RWPE2 (cell line): Measurements from ENCODE around the gene ARPC2.

Experiments
- ATAC-seq: fragments of 200-7000 bp; cut with Tn5 transposase; 3 replicates; pipeline ENCODE4 v1.9.1; 2021; ENCODE audit warnings: low read depth
- DNase-seq: peaks from one replicate; pipeline ENCODE4 v3.0.0-alpha.2; 2020; ENCODE audit warnings: low spot score
- H3K27ac ChIP-seq: fragments of 450-650 bp; 2 replicates; pipeline ENCODE4 v1.5.1; 2017; ENCODE audit warnings: mild to moderate bottlenecking; ENCODE audit not compliant: poor library complexity, severe bottlenecking
- H3K27me3 ChIP-seq: fragments of 250-450 bp; sonication (Bioruptor Pico); 2 replicates; pipeline ENCODE4 v1.5.1; 2021; ENCODE audit warnings: mild to moderate bottlenecking, moderate library complexity; ENCODE audit not compliant: insufficient read depth, poor library complexity, severe bottlenecking
- H3K36me3 ChIP-seq: fragments of 250-450 bp; sonication (Bioruptor Pico); 2 replicates; pipeline ENCODE4 v1.5.1; 2020; ENCODE audit warnings: low read depth, mild to moderate bottlenecking, moderate library complexity
- H3K4me1 ChIP-seq: fragments of 250-450 bp; sonication (Bioruptor Pico); 2 replicates; pipeline ENCODE4 v1.5.1; 2021; ENCODE audit warnings: mild to moderate bottlenecking, moderate library complexity; ENCODE audit not compliant: insufficient read depth, poor library complexity, severe bottlenecking
- H3K4me3 ChIP-seq: fragments of 250-450 bp; sonication (Bioruptor Pico); 2 replicates; pipeline ENCODE4 v1.5.1; 2021; ENCODE audit warnings: mild to moderate bottlenecking, moderate library complexity; ENCODE audit not compliant: severe bottlenecking
- H3K9me3 ChIP-seq: fragments of 250-450 bp; sonication (Bioruptor Pico); 2 replicates; pipeline ENCODE4 v1.5.1; 2021; ENCODE audit warnings: mild to moderate bottlenecking, moderate library complexity; ENCODE audit not compliant: severe bottlenecking
- CTCF ChIP-seq: fragments of 450-650 bp; IDR thresholded peaks from one replicate; pipeline ENCODE4 v1.5.1; 2017; ENCODE audit warnings: mild to moderate bottlenecking, moderate library complexity; ENCODE audit not compliant: poor library complexity, severe bottlenecking

Gene ARPC2

GRCh38 chr2:218278531-218279360 lies 61.8 kb downstream of the ARPC2 start:
- no peak for TF ChIP-seq CTCF
- no peak overlapping the region for H3K4me3 ChIP-seq
- H3K4me1 ChIP-seq, result peaks cover 24% of the 10 kb centered on the region
- DNase-seq (no peak), ATAC-seq (no peak)
- peaks cover 95% of the 10 kb centered on the region for H3K36me3 ChIP-seq
- no peak overlapping the region for H3K27ac ChIP-seq
- H3K27me3 ChIP-seq, result no peaks in the 10 kb centered on the region
- no peaks in the 10 kb centered on the region for H3K9me3 ChIP-seq

- Histone ChIP-seq H3K4me3 (no peak overlapping the region), H3K4me1 (peaks cover 40% of the 10 kb centered on the region), H3K36me3 (peaks cover 92% of the 10 kb centered on the region), H3K27me3 (no peaks in the 10 kb centered on the region), H3K9me3 (no peaks in the 10 kb centered on the region), H3K27ac (no peak overlapping the region)
- no peak for ATAC-seq
- DNase-seq, result no peak
- no peak for TF ChIP-seq CTCF
Observed at GRCh38 chr2:218280260-218280870, 63.4 kb downstream of the ARPC2 start.

- Histone ChIP-seq H3K27me3 (no peaks in the 10 kb centered on the region), H3K4me1 (peaks cover 51% of the 10 kb centered on the region), H3K36me3 (peaks cover 86% of the 10 kb centered on the region), H3K27ac (peak overlapping the region; percentile 95), H3K9me3 (no peaks in the 10 kb centered on the region), H3K4me3 (no peak overlapping the region)
- ATAC-seq (no peak), DNase-seq (no peak)
- no peak for TF ChIP-seq CTCF
Observed at GRCh38 chr2:218281449-218281848, 64.5 kb downstream of the ARPC2 start.

GRCh38 chr2:218282173-218282991 lies 65.4 kb downstream of the ARPC2 start:
- Histone ChIP-seq H3K27me3 (no peaks in the 10 kb centered on the region), H3K27ac (peak overlapping the region; percentile 95), H3K4me3 (no peak overlapping the region), H3K36me3 (peaks cover 78% of the 10 kb centered on the region), H3K9me3 (no peaks in the 10 kb centered on the region), H3K4me1 (peaks cover 53% of the 10 kb centered on the region)
- no peak for TF ChIP-seq CTCF
- ATAC-seq, result peak; percentile 44
- peak; percentile 82 for DNase-seq
